GM19467 (cell line): ENCODE data around the gene FNBP1.

Experiments used
- ATAC-seq: cut with Tn5 transposase; IDR thresholded peaks from one replicate; pipeline ENCODE4 v1.9.1; 2021; ENCODE audit warnings: mild to moderate bottlenecking, moderate library complexity; ENCODE audit not compliant: unreplicated experiment

Gene FNBP1

DNA sequence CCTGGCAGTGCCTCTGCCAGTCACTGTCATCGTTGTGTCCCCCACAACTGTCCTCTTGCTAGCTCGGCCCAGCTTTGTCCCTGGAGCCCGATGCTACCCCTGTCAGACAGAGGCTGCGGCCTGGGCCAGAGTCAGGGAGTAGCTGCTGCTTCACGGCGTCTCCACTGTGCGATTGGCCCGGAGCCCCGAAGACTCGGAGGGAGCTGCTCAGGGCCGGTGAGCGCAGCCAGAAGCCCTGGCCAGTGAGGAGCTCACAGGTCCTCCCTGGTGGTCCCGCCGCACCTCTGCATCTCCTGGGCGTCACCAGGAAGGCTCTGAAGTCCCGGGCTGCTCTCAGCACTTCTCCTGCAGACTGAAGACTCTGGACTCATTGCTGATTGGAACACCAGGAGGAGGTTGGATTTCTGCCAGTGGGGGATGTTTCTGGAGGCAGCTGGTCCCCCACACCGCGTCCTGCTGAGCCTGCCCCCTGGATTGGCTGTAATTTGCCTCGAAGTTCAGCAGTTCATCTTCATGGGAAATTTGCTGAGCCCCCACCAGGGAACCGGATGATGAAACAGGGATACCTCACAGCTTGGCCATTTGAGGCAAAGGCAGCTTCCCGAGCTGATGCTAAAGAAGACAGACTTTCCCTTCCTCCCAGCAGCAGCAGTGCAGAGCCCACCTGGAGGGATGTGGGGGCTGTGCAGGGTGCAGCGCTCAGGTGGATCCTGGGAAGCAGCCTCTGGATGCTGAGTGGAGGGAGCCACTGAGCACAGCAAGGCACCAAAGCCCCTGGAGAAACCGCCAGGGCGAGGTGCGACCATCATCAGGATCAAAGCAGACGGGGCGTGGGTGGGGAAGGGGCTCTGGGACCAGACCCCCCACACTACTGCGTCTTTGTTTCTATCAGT, 162.1 kb downstream of the FNBP1 start:
- ATAC-seq = no peak

DNA sequence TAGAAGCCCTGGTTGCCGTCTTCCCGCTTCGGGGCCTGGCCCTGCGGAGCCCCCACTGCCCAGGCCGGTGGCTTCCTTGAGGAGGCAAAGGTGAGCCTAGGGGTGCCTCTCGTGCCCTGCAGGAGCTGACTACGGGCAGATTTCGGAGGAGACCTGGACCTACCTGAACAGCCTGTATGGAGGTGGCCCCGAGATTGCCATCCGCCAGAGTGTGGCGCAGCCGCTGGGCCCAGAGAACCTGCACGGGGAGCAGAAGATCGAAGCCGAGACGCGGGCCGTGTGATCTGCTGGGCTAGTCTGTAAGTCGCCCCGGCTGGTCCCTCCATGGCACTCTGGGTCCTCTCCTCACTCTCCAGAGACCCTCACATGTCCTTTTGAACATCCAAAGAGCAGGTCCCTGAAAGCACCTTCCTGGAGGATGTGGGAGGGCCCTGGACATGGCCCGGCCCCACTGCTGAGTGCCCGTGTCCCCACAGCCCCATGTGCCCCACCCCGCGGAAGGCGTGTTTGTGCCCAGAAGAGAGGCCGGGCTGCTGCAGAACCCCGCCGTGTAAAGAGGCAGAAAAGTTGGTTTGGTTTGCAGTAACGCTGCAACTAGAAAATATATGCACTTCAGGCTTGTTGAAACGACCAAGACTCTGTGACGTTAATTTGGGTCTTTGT, 162.9 kb downstream of the FNBP1 start:
- ATAC-seq = no peak

- no peak for ATAC-seq
These were observed 163.8 kb downstream of the FNBP1 start for GRCh38 chr9:129879103-129879699.

DNA sequence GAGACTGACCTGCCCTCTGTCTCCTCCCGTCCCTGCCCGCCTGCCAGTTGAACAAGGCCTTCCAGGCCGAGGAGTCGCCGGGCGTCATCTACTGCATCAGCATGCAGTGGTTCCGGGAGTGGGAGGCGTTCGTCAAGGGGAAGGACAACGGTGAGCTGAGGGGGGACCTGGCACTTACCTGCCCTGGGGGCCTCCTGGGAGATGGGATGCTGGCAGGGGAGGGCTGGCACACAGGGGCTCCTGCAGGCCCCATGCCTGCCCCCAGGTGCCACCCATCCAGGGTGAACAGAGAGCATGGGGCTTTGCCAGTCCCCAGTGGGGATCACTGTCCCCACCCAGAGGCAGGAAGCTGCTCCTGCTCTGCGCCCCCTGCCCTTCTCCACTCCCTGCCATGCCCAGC, 164.7 kb downstream of the FNBP1 start:
- no peak for ATAC-seq

DNA sequence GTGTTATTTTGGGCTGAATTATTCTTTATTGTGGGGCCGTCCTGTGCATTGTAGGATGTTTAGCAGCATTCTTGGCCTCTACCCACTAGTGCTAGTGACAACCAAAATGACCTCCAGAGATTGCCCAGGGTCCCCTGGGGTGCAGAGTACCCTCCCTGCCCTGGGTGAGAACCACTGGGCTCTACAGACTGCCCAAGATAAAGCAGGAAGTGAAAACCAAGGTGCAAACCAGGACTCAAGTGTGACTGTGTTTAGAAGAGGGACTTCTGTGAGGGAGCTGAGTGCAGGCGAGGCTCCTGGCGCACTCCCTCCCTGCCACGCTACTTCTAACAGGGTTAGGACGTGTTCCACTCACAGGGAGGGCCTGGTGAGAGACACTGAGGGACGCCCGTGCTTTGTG, 166.2 kb downstream of the FNBP1 start:
- ATAC-seq = no peak

- ATAC-seq = no peak
These were observed 167.1 kb downstream of the FNBP1 start for GRCh38 chr9:129875687-129876395.

- ATAC-seq = no peak
These were observed 167.8 kb downstream of the FNBP1 start for GRCh38 chr9:129875181-129875611.

- no peak for ATAC-seq
These were observed 168.5 kb downstream of the FNBP1 start for GRCh38 chr9:129874261-129875101.

GRCh38 chr9:129873563-129874190, 169.3 kb downstream of the FNBP1 start:
- no peak for ATAC-seq

- no peak for ATAC-seq
These were observed 171.9 kb downstream of the FNBP1 start for GRCh38 chr9:129871046-129871445.

DNA sequence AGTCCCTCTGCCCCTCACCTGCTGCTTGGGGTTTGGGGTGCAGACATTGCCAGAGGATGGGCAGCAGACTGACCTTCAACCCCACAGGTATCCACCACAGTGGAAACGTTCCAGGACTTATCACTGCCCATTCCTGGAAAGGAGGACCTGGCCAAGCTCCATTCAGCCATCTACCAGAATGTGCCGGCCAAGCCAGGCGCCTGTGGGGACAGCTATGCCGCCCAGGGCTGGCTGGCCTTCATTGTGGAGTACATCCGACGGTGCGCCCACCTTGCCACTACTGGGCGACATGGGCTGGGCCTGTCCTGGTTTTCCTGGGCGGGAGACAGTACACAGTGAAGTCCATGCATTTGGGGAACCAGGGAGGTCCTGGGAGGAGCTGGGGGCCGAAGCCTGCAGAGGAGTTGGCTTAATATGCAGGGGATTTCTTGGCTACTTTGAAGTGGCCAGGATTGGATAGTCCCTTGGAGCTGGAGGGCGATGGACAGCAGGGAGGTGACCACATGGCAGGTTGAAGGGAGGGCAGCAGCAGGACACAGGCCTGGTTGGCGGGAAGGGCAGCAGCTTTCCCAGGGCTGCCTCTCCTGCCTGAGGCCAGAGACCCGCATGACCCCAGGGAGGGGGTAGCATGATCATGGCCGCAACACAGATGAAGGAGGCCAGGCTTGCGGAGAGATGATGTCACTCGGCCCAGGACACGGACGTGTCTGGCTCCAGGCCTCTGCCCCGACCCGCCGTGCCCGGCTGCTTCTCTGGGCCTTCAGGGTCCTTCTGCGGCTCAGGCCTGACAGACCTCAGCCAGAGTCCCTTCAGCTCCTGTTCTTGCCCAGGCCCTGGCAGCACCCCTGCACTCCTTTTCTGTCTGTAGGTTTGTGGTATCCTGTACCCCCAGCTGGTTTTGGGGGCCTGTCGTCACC, 173.1 kb downstream of the FNBP1 start:
- no peak for ATAC-seq

- no peak for ATAC-seq
These were observed 174.0 kb downstream of the FNBP1 start for GRCh38 chr9:129868872-129869486.

GRCh38 chr9:129868023-129868871, 174.7 kb downstream of the FNBP1 start:
- no peak for ATAC-seq

DNA sequence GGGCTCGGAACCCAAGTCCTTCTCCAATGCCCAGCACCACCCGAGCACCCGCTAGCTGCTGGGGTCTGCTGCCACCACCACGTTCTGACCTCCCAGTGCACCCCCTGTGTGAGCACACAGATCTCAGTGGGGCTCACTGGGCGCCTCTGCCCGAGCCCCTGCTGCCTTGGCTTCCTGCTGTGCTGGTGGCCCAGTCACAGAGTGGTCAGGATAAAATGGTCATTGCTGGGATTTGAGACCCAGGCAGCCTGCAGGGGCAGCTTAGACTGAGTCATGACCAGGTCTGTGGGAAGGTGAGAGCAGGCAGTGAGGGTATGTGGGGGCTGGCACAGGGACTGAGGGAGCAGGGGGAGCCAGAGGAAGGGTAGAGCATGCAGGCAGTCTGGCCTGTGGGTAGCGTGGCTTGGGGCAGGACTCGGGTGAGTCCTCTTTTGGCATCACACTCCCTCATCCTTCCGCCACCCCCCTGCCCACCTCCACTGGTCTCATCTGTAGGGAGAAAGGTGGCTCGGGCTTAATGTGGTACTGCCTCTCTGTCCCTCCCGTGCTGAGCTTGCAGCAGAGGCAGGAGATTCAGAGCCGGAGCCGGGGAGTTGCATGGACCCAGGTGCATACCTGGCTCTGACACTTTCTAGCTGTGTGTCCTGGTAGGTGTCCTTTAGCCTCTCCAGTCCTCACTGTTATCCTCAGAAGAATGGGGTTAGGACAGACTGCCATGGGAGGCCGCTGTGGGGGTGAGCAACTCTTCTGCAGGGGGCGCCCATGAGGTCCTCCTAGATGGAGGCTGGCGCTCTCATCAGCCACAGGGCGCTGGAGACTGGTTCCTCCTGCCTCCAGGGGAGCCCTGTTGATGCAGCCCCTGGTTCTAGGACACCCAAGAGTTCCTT, 175.6 kb downstream of the FNBP1 start:
- no peak for ATAC-seq

DNA sequence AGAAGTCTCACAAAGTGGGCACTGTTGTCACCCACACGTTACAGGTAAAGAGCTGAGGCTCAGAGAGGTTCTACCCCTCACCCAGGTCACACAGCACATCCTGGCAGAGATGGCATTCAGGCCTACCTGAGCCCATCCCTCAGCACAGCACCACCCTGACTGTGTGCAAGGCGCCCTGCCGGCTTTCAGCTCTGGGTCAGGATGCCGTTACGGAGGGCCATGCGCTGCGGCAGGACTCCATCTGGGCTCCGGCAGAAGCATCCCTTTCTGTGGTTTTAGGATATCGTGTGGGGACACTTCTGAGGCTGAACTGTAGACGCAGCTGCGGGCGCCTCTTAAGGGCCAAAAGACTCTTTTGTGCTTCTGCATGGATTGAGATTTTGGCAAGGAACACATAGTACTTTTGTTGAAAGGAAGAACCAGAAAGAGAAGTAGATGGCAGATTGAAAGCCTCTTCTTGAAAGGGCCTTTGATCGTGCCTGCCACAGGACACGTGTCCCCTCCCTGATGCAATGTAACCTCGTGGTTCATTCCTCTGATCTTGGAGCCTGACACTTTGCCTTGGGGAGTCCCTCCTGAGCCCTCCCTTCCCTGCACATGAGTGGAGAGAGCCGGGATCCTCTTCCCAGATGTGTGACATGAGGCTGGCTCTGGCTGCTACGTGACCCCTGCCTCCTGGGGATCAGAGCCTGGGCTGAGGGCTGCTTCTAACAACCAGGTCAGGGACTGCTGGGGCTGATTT, 176.4 kb downstream of the FNBP1 start:
- ATAC-seq = no peak
